ENCODE measurements around the gene TAS2R39. TPM values are rescaled to one million over a fixed set of nuclear protein-coding genes. Genes with fewer than 3 reads are reported as not detected.
"Not testable (repeated sequence)": the region's sequence is repeated elsewhere in the genome, so short reads cannot be mapped to it uniquely, and the experiment has no call there.

Gene TAS2R39
- total and polyA plus RNA-seq, 4 donors, result not detected

DNA sequence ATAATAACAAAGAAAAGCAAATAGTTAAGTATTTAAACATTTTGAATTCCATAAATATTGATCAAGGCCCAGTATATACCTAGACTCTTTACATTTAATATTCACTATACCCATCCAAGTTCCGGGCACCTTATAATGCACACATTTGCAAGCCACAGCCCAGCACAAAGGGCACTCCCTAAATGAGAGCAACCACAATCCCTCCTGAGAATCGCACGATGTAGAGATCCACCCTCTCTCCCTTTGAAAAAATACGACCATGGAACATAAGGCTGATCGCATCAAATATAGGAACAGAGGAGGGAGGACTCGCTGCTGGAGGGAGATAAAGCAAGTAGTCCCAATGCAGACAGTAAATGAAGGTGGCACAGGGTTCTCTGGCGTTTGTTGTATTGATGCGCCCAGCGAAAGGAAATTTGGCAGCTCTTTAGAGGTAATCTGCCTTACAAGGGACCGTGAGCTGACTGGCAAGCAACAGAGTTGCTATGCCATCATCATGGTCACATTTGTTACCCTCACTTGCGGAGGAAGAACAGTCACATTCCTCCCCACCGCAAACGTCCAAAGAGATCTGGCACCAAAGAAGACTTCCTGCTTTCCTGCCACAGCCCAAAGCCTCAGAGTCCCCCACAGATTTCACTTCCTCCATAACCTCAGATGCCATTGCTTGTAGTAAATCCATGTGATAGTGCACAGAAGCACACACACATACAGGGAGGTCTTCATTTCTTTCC lies 22.5 kb downstream of the TAS2R39 start:
- intact Hi-C loops (cut with DNase I), result no loop called here
- H3K27ac ChIP-seq (ENCODE audit: low read depth in 1 of 2, low read length in 2 of 2), result no peak overlapping the region
- peak; percentile 46 for ATAC-seq (ENCODE audit: low FRiP score)
- H3K9me3 ChIP-seq (ENCODE audit: control insufficient read depth, low read length), result no peaks in the 10 kb centered on the region
- WGBS, 2 donors, result 76 to 79% methylated on average over 13 of the region's 13 CpGs
- no peaks in the 10 kb centered on the region for H3K36me3 ChIP-seq (ENCODE audit: control insufficient read depth in 1 of 2, insufficient read depth in 2 of 2, low read length in 1 of 2)
- H3K4me1 ChIP-seq (ENCODE audit: control insufficient read depth in 1 of 2, insufficient read depth in 2 of 2, low read length in 2 of 2), result no peaks in the 10 kb centered on the region
- H3K27me3 ChIP-seq (ENCODE audit: control insufficient read depth in 1 of 2, insufficient read depth in 2 of 2, low read length in 1 of 2), result no peaks in the 10 kb centered on the region
- DNase-seq, result peak in 1 of 2 donors; percentile 65
- H3K4me3 ChIP-seq (ENCODE audit: low read length in 2 of 2), result no peak overlapping the region

DNA sequence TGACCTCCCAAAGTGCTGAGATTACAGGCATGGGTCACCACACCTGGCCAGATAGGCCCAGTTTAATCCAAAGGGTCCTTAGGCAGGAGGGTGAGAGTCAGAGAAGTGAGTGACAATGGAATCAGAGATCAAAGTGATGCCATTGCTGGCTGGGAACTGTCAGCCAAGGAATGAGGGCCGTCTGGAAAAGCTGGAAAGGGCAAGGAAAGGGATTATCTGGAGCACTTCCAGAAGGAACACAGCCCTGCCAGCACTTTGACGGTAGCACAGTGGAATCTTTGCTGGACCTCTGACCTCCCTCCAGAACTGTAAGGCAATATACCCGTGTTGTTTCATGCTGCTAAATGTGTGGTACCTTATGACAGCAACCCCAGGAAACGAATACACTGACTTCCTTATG lies 27.3 kb downstream of the TAS2R39 start:
- Histone ChIP-seq H3K4me1 (ENCODE audit: control insufficient read depth in 1 of 2, insufficient read depth in 2 of 2, low read length in 2 of 2) (no peaks in the 10 kb centered on the region), H3K36me3 (ENCODE audit: control insufficient read depth in 1 of 2, insufficient read depth in 2 of 2, low read length in 1 of 2) (no peaks in the 10 kb centered on the region), H3K9me3 (ENCODE audit: control insufficient read depth, low read length) (no peaks in the 10 kb centered on the region), H3K4me3 (ENCODE audit: low read length in 2 of 2) (no peak overlapping the region), H3K27ac (ENCODE audit: low read depth in 1 of 2, low read length in 2 of 2) (no peak overlapping the region), H3K27me3 (ENCODE audit: control insufficient read depth in 1 of 2, insufficient read depth in 2 of 2, low read length in 1 of 2) (no peaks in the 10 kb centered on the region)
- DNase-seq, result no peak
- ATAC-seq (ENCODE audit: low FRiP score), result no peak
- intact Hi-C loops (cut with DNase I), result loop anchor here (10.0 kb wide), 1 partner anchor 356 kb away; the partner anchor contains the start of gene EPHB6 (in 2 of the 2)
- 28 to 35% methylated on average over 4 of the region's 4 CpGs for WGBS, 2 donors

DNA sequence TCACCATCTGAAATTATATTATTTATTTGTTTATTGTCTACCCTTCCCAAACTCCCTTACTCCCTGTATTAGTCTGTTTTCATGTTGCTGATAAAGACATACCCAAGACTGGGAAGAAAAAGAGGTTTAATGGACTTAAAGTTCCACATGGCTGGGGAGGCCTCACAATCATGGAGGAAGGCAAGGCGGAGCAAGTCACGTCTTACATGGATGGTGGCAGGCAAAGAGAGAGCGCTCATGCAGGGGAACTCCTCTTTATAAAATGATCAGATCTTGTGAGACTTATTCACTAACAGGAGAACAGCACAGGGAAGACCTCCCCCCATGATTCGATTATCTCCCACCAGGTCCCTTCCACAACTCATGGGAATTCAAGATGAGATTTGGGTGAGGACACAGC lies 30.3 kb downstream of the TAS2R39 start:
- 92 to 94% methylated on average over 4 of the region's 4 CpGs for WGBS, 2 donors
- H3K27me3 ChIP-seq (ENCODE audit: control insufficient read depth in 1 of 2, insufficient read depth in 2 of 2, low read length in 1 of 2); H3K36me3 ChIP-seq (ENCODE audit: control insufficient read depth in 1 of 2, insufficient read depth in 2 of 2, low read length in 1 of 2); H3K27ac ChIP-seq (ENCODE audit: low read depth in 1 of 2, low read length in 2 of 2); DNase-seq; H3K4me3 ChIP-seq (ENCODE audit: low read length in 2 of 2); ATAC-seq (ENCODE audit: low FRiP score); H3K9me3 ChIP-seq (ENCODE audit: control insufficient read depth, low read length); H3K4me1 ChIP-seq (ENCODE audit: control insufficient read depth in 1 of 2, insufficient read depth in 2 of 2, low read length in 2 of 2): not testable (repeated sequence)
- intact Hi-C loops (cut with DNase I), result loop anchor here (2.0 to 10.0 kb wide), 2 partner anchors 205 to 359 kb away; partner anchors contain the start of gene EPHB6 (in 2 of the 2)

DNA sequence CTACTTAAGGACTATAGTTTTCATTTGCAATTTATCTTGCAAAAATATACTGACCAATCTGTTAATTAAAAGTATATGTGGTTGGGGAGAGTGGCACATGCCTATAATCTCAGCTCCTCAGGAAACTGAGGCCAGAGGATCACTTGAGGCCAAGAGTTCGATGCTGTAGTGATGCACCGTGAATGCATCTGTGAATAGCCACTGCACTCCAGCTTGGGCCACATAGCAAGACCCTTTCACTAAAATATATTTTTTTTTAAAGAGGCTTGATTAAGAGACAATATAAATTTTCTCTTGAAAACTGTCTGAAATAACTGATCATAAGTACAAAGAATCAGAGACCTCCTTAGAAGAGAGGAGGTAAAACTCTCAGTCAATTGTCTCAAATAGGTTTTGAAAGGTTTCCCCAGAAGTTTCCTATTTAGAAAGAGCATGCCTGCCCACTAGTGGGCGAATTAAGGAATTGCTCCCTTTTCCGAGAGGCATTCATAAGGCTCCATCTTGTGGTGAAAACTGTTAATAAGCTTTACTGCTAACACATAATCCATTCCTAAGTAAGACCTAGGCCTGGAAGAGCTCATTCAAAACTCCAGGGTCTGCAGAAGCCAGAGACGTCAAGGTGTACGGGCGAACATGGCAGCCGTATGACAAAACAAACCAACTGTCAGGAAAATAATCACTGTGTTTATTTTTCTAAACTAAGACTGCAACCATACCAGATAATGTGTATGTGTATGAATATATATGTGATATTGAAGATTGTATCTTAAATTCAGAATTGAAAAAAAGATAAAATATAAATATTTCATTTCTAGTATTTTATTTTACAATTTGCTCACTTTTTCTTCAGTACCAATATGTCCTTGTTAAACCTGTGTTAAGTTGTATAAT lies 31.8 kb downstream of the TAS2R39 start:
- 21 to 25% methylated on average over 8 of the region's 8 CpGs for WGBS, 2 donors

DNA sequence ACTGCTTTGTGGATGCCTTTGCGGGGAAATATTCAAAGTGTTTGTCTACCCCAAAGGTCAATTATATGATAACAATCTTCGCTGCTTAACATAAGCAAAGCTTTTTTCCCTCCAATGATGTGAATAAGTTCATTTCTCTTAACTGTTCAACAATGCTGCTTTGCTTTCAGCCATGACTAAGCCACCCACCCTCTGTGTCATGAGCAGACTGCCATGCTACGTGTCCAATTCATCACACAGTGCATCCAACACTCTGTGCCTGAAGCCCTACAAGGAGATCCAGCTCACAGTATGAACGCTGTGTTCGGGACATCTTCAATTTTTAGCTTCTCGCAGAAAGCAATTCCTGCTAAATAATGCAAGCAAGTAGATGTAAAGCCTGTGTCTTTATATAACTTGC lies 32.9 kb downstream of the TAS2R39 start:
- no peak overlapping the region for H3K27ac ChIP-seq (ENCODE audit: low read depth in 1 of 2, low read length in 2 of 2)
- intact Hi-C loops (cut with DNase I), result loop anchor here (10.0 kb wide), 1 partner anchor 361 kb away; the partner anchor contains the start of gene EPHB6 (in 2 of the 2)

More for the DNA sequence above, 31.8 kb downstream of the TAS2R39 start:
- no peak overlapping the region for H3K4me3 ChIP-seq (ENCODE audit: low read length in 2 of 2)
- H3K9me3 ChIP-seq (ENCODE audit: control insufficient read depth, low read length), result no peaks in the 10 kb centered on the region
- H3K27ac ChIP-seq (ENCODE audit: low read depth in 1 of 2, low read length in 2 of 2), result no peak overlapping the region
- intact Hi-C loops (cut with DNase I), result loop anchor here (1.0 to 10.0 kb wide), 2 partner anchors 207 to 360 kb away; partner anchors contain the start of gene EPHB6 (in 2 of the 2)
- ATAC-seq (ENCODE audit: low FRiP score) (peak; percentile 92), DNase-seq (peak in 1 of 2 donors; percentile 60)
- H3K27me3 ChIP-seq (ENCODE audit: control insufficient read depth in 1 of 2, insufficient read depth in 2 of 2, low read length in 1 of 2), result no peaks in the 10 kb centered on the region
- no peaks in the 10 kb centered on the region for H3K4me1 ChIP-seq (ENCODE audit: control insufficient read depth in 1 of 2, insufficient read depth in 2 of 2, low read length in 2 of 2)
- H3K36me3 ChIP-seq (ENCODE audit: control insufficient read depth in 1 of 2, insufficient read depth in 2 of 2, low read length in 1 of 2), result no peaks in the 10 kb centered on the region

DNA sequence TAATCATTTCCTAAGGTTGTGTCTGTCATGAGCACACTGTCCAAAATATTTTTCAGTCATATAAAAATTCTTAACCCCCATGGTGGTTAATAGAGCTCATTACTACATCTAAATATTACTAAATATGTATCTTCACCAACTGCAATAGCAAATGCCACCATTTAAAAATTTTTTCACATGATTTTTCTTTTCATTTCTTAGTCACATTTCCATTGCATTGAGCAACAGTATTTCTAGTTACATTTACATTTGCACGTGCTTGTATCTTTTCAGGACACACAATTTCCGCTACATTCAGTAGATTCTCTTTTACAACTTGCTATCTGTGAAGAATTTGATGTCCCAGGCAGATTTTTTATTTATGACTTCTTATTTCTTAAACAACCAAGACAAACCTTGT lies 33.5 kb downstream of the TAS2R39 start:
- H3K4me1 ChIP-seq (ENCODE audit: control insufficient read depth in 1 of 2, insufficient read depth in 2 of 2, low read length in 2 of 2), result no peaks in the 10 kb centered on the region
- ATAC-seq (ENCODE audit: low FRiP score) (no peak), DNase-seq (no peak)
- H3K27ac ChIP-seq (ENCODE audit: low read depth in 1 of 2, low read length in 2 of 2), result no peak overlapping the region
- H3K36me3 ChIP-seq (ENCODE audit: control insufficient read depth in 1 of 2, insufficient read depth in 2 of 2, low read length in 1 of 2), result no peaks in the 10 kb centered on the region
- no peaks in the 10 kb centered on the region for H3K9me3 ChIP-seq (ENCODE audit: control insufficient read depth, low read length)
- no peaks in the 10 kb centered on the region for H3K27me3 ChIP-seq (ENCODE audit: control insufficient read depth in 1 of 2, insufficient read depth in 2 of 2, low read length in 1 of 2)
- intact Hi-C loops (cut with DNase I), result loop anchor here (10.0 kb wide), 1 partner anchor 362 kb away; the partner anchor contains the start of gene EPHB6 (in 2 of the 2)
- no peak overlapping the region for H3K4me3 ChIP-seq (ENCODE audit: low read length in 2 of 2)
- 92 to 99% methylated on average over 2 of the region's 2 CpGs for WGBS, 2 donors

More for the DNA sequence above, 32.9 kb downstream of the TAS2R39 start:
- no peak for ATAC-seq (ENCODE audit: low FRiP score)
- Histone ChIP-seq H3K4me3 (ENCODE audit: low read length in 2 of 2) (no peak overlapping the region), H3K4me1 (ENCODE audit: control insufficient read depth in 1 of 2, insufficient read depth in 2 of 2, low read length in 2 of 2) (no peaks in the 10 kb centered on the region), H3K9me3 (ENCODE audit: control insufficient read depth, low read length) (no peaks in the 10 kb centered on the region), H3K36me3 (ENCODE audit: control insufficient read depth in 1 of 2, insufficient read depth in 2 of 2, low read length in 1 of 2) (no peaks in the 10 kb centered on the region), H3K27me3 (ENCODE audit: control insufficient read depth in 1 of 2, insufficient read depth in 2 of 2, low read length in 1 of 2) (no peaks in the 10 kb centered on the region)
- no peak for DNase-seq
- WGBS, 2 donors, result 39 to 52% methylated on average over 6 of the region's 6 CpGs

DNA sequence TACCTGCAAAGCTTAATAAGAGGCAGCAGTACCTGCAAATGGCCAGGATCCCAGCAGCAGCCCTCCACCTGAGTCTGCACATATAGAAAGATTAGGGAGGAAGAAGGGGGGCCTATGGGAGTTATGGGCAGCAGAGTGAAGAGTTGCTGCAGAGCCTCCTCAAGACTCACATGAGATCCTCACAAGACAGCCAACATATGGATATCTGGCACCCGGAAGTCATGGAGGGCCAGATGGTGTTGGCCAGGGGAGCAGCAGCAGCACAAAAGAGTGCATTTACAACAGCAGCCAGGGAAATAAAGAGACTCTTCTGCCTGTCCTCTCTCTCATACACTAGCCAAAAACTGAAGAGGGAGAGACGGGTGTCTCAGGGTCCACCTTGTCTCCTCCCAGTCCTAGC lies 34.6 kb downstream of the TAS2R39 start:
- DNase-seq (no peak), ATAC-seq (ENCODE audit: low FRiP score) (no peak)
- intact Hi-C loops (cut with DNase I), result loop anchor here (10.0 kb wide), 1 partner anchor 363 kb away; the partner anchor contains the start of gene EPHB6 (in 2 of the 2)
- no peak overlapping the region for H3K4me3 ChIP-seq (ENCODE audit: low read length in 2 of 2)
- no peaks in the 10 kb centered on the region for H3K36me3 ChIP-seq (ENCODE audit: control insufficient read depth in 1 of 2, insufficient read depth in 2 of 2, low read length in 1 of 2)
- H3K27ac ChIP-seq (ENCODE audit: low read depth in 1 of 2, low read length in 2 of 2), result no peak overlapping the region
- H3K4me1 ChIP-seq (ENCODE audit: control insufficient read depth in 1 of 2, insufficient read depth in 2 of 2, low read length in 2 of 2), result no peaks in the 10 kb centered on the region
- no peaks in the 10 kb centered on the region for H3K9me3 ChIP-seq (ENCODE audit: control insufficient read depth, low read length)
- 87 to 90% methylated on average over 2 of the region's 2 CpGs for WGBS, 2 donors
- H3K27me3 ChIP-seq (ENCODE audit: control insufficient read depth in 1 of 2, insufficient read depth in 2 of 2, low read length in 1 of 2), result no peaks in the 10 kb centered on the region

DNA sequence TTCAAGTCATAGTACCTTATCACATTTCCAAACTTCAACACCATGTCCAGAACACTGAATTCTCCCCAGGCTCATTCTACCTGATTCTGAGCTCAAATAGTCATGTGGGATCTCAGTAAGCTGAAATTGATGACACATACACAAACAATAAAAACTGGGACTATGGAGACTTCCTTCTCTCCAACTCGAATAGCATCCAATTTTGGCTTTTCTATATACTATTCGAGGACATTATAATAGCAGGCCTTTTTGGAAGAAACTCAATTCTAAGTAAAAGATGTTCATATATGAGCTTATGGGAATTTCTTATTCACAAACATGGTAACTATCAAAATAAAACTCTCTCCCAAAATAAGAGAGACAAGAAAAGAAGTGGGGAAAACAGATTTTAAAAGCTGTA lies 38.1 kb downstream of the TAS2R39 start:
- WGBS, 2 donors, result 70 to 74% methylated on average over 2 of the region's 2 CpGs
- Histone ChIP-seq H3K4me3 (ENCODE audit: low read length in 2 of 2) (no peak overlapping the region), H3K27me3 (ENCODE audit: control insufficient read depth in 1 of 2, insufficient read depth in 2 of 2, low read length in 1 of 2) (no peaks in the 10 kb centered on the region), H3K4me1 (ENCODE audit: control insufficient read depth in 1 of 2, insufficient read depth in 2 of 2, low read length in 2 of 2) (no peaks in the 10 kb centered on the region), H3K9me3 (ENCODE audit: control insufficient read depth, low read length) (no peaks in the 10 kb centered on the region), H3K27ac (ENCODE audit: low read depth in 1 of 2, low read length in 2 of 2) (no peak overlapping the region), H3K36me3 (ENCODE audit: control insufficient read depth in 1 of 2, insufficient read depth in 2 of 2, low read length in 1 of 2) (no peaks in the 10 kb centered on the region)
- intact Hi-C loops (cut with DNase I), result no loop called here
- DNase-seq (no peak), ATAC-seq (ENCODE audit: low FRiP score) (no peak)

All from aorta (tissue), 5 donors.